ENCODE results near the gene FBXW8. TPM values are rescaled to one million over a fixed set of nuclear protein-coding genes. Genes with fewer than 3 reads are reported as not detected.

Gene FBXW8
- total RNA-seq, 1 experiment from 2014 or later, result 15.3 TPM

DNA sequence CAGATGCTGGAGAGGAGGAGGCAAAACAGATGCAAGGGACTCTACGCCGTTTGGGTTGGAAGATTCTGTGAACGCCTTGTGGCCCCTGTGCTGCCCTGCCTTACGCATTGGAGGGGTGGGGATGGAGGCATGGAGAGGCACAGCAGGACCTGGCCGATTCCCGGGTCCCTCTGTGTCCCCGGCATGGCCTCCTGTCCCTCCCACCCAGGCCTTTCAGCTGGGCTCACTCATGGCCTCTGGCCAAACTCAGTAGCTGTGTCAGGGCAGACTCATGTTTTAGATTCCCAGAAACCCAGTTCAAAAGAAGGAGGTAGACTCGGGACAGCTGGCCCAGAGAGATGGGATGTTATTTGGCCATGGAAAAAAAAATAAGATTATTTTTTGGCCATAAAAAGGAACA lies 148.4 kb downstream of the FBXW8 start:
- Histone ChIP-seq H2BK120ac (ENCODE audit: low read depth, low read length, poor library complexity, severe bottlenecking) (no peak overlapping the region), H2BK12ac (ENCODE audit: insufficient read length, low read depth, low read length) (no peak overlapping the region), H3T11ph (ENCODE audit: low read length) (no peak overlapping the region), H3K9me3 (ENCODE audit: control insufficient read depth, low read depth, low read length) (no peaks in the 10 kb centered on the region), H2AK5ac (ENCODE audit: insufficient read length, low read length) (no peak overlapping the region), H4K8ac (replicated peaks; ENCODE audit: insufficient read length, low read depth, low read length) (no peak overlapping the region), H3K23me2 (ENCODE audit: insufficient read length, low read depth, low read length, poor library complexity, severe bottlenecking) (no peaks in the 10 kb centered on the region), H4K91ac (ENCODE audit: insufficient read length, low read depth, low read length) (no peak overlapping the region), H3K9ac (ENCODE audit: extremely low read depth, insufficient read length, low read length) (no peak overlapping the region), H3K27me3 (ENCODE audit: insufficient read depth, low read length) (no peaks in the 10 kb centered on the region), H2BK15ac (ENCODE audit: low read depth, low read length) (no peak overlapping the region), H3K56ac (ENCODE audit: insufficient read length, low read depth, low read length) (no peak overlapping the region), H2BK20ac (ENCODE audit: low read depth, low read length, poor library complexity, severe bottlenecking) (no peak overlapping the region), H3K4me1 (ENCODE audit: insufficient read depth, low read length) (no peaks in the 10 kb centered on the region; the same call in 1 of the 2 replicates), H3K4ac (ENCODE audit: low read depth, low read length) (no peak overlapping the region), H3K23ac (ENCODE audit: insufficient read length, low read depth, low read length) (no peak overlapping the region), H3K4me2 (ENCODE audit: insufficient read depth, insufficient read length, low read length) (no peak overlapping the region), H3K14ac (ENCODE audit: insufficient read depth, low read length) (peak overlapping the region; percentile 6; the same call in 1 of the 2 replicates), H3K27ac (ENCODE audit: insufficient read length, low read depth, low read length) (no peak overlapping the region), H2BK5ac (ENCODE audit: insufficient read length, low read length) (no peak overlapping the region), H3K79me1 (ENCODE audit: insufficient read depth, low read depth, low read length, poor library complexity, severe bottlenecking) (no peaks in the 10 kb centered on the region), H4K20me1 (ENCODE audit: control insufficient read depth, insufficient read depth, insufficient read length) (no peaks in the 10 kb centered on the region), H4K5ac (ENCODE audit: insufficient read length, low read depth, low read length) (no peak overlapping the region), H3K79me2 (ENCODE audit: insufficient read depth, low read length) (no peaks in the 10 kb centered on the region), H3K18ac (ENCODE audit: insufficient read length, low read depth, low read length) (no peak overlapping the region), H2AFZ (ENCODE audit: low read length) (no peak overlapping the region)
- Mint-ChIP-seq H3K36me3 (ENCODE audit: insufficient read depth in 1 of 3, low read depth in 3 of 3) (no peaks in the 10 kb centered on the region; a peak in 1 of 7 replicates), H3K4me3 (no peak overlapping the region), H3K27me3 (ENCODE audit: low read depth) (peaks cover 2% of the 10 kb centered on the region), H3K9me3 (no peaks in the 10 kb centered on the region), H3K4me1 (peaks cover 32 to 58% of the 10 kb centered on the region in 2 experiments), H3K27ac (peak overlapping the region; percentile 29 to 76 (median 74); a peak in 1 of 7 replicates)
- no CpG with 5 or more reads among the region's 8 CpGs for WGBS (ENCODE audit: extremely low coverage, insufficient read length, low lambda C conversion rate)
- TF ChIP-seq CTCF (conservative IDR thresholded peaks at IDR 0.05), result no peak
- DNase-seq, result no peak
